SK-N-SH (cell line): ENCODE measurements around the gene KCNH3. TPM values are rescaled to one million over a fixed set of nuclear protein-coding genes. Genes with fewer than 3 reads are reported as not detected.
A peak's percentile ranks its signal among the peaks of the same experiment; 100 is the strongest.

Source experiments
- CTCF ChIA-PET: fragments of 300-600, 350-600 bp; formaldehyde crosslinking; extraction: SDS; loops from one replicate; lab custom pipeline; 2021; lab: Yijun Ruan, JAX
- POLR2A ChIA-PET: fragments of 350-600 bp; sonication (Branson Sonifier 250); formaldehyde crosslinking; extraction: SDS; loops from one replicate; lab custom pipeline; 2020; ENCODE audit warnings: antibody characterized with exemption, inconsistent platforms; lab: Yijun Ruan, JAX
- DNase-seq: peaks from one replicate; pipeline ENCODE4 v3.0.0; 2012
- H2AFZ ChIP-seq: fragments of 200-600 bp; sonication (generic); 2 replicates; pipeline ENCODE4 v1.8.1; 2016; ENCODE audit warnings: antibody characterized with exemption, mild to moderate bottlenecking, low read depth
- H3F3A ChIP-seq: fragments of 200-600 bp; sonication (generic); replicated peaks from 2 replicates; pipeline ENCODE3; 2016; ENCODE audit warnings: antibody characterized with exemption, mild to moderate bottlenecking; ENCODE audit not compliant: insufficient read depth
- H3K27ac ChIP-seq, 2 experiments: fragments of 200-500 bp in 1 of 2; fragments of 200-600 bp in 1 of 2; sonication (Bioruptor generic) in 1 of 2; sonication (generic), shearing (Covaris generic) in 1 of 2; 2 replicates each; pipeline versions ENCODE4 v1.5.1 to v1.6.1; 2014 to 2016; ENCODE audit warnings: low read depth in 2 of 2, inconsistent platforms in 1 of 2, low read length in 1 of 2, mild to moderate bottlenecking in 1 of 2, mixed read lengths in 1 of 2
- H3K27me3 ChIP-seq: fragments of 200-600 bp; sonication (generic), shearing (Covaris generic); 2 replicates; pipeline ENCODE4 v1.6.1; 2016; ENCODE audit warnings: mixed run types; ENCODE audit not compliant: insufficient read depth
- H3K36me3 ChIP-seq, 2 experiments: fragments of 200-500 bp in 1 of 2; fragments of 200-600 bp in 1 of 2; sonication (Bioruptor generic) in 1 of 2; sonication (generic) in 1 of 2; replicated peaks in 1 of 2; 2 replicates each; pipeline versions ENCODE3 to v1.5.1; 2014 to 2016; ENCODE audit warnings: low read length in 1 of 2, mild to moderate bottlenecking in 1 of 2; ENCODE audit not compliant: insufficient read depth in 2 of 2, control insufficient read depth in 1 of 2
- H3K4me1 ChIP-seq, 2 experiments: fragments of 200-500 bp in 1 of 2; fragments of 200-600 bp in 1 of 2; sonication (Bioruptor generic) in 1 of 2; sonication (generic), shearing (Covaris generic) in 1 of 2; 2 replicates each; pipeline versions ENCODE4 v1.5.1 to v1.6.1; 2014 to 2016; ENCODE audit warnings: low read depth in 1 of 2, low read length in 1 of 2, mixed run types in 1 of 2; ENCODE audit not compliant: insufficient read depth in 2 of 2, control insufficient read depth in 1 of 2
- H3K4me2 ChIP-seq: fragments of 200-600 bp; sonication (generic), shearing (Covaris generic); 2 replicates; pipeline ENCODE4 v1.6.1; 2017; ENCODE audit warnings: mixed run types
- H3K4me3 ChIP-seq, 2 experiments: fragments of 200-500 bp in 1 of 2; fragments of 200-600 bp in 1 of 2; sonication (Bioruptor generic) in 1 of 2; sonication (generic), shearing (Covaris generic) in 1 of 2; 2 replicates each; pipeline versions ENCODE4 v1.5.1 to v1.8.1; 2014 to 2016; ENCODE audit warnings: low read depth in 2 of 2, inconsistent platforms in 1 of 2, low read length in 1 of 2, mild to moderate bottlenecking in 1 of 2, mixed read lengths in 1 of 2, moderate library complexity in 1 of 2
- H3K79me2 ChIP-seq: fragments of 200-600 bp; sonication (generic); 2 replicates; pipeline ENCODE4 v1.8.1; 2017; ENCODE audit warnings: mild to moderate bottlenecking; ENCODE audit not compliant: insufficient read depth
- H3K9ac ChIP-seq: fragments of 200-600 bp; sonication (generic); 2 replicates; pipeline ENCODE4 v1.6.1; 2017; ENCODE audit warnings: mixed run types
- H3K9me2 ChIP-seq: fragments of 200-600 bp; sonication (generic); 2 replicates; pipeline ENCODE4 v1.6.1; 2017; ENCODE audit warnings: mixed run types
- H3K9me3 ChIP-seq: fragments of 200-600 bp; sonication (generic); 2 replicates; pipeline ENCODE4 v1.6.1; 2017; ENCODE audit warnings: mixed run types, mild to moderate bottlenecking, moderate library complexity
- H4K20me1 ChIP-seq: fragments of 200-600 bp; sonication (generic); 2 replicates; pipeline ENCODE4 v1.6.1; 2017; ENCODE audit warnings: mild to moderate bottlenecking, mixed run types; ENCODE audit not compliant: insufficient read depth
- EZH2phosphoT487 ChIP-seq: fragments of 200-600 bp; sonication (generic); IDR thresholded peaks from 2 replicates; pipeline ENCODE4 v1.6.1; 2017; ENCODE audit warnings: low read depth, mixed run types, mild to moderate bottlenecking, antibody characterized with exemption, moderate library complexity, borderline replicate concordance
- FOXJ3 ChIP-seq: sonication (generic); formaldehyde crosslinking; IDR thresholded peaks from 2 replicates; pipeline ENCODE4 v1.5.1; 2020; ENCODE audit warnings: mild to moderate bottlenecking, missing genetic modification reagents
- GATA2 ChIP-seq: sonication (generic); formaldehyde crosslinking; IDR thresholded peaks from 2 replicates; pipeline ENCODE4 v1.5.0; 2020; ENCODE audit warnings: mild to moderate bottlenecking, missing genetic modification reagents
- JUND ChIP-seq: IDR thresholded peaks from 2 replicates; pipeline ENCODE4 v1.4.0; 2012
- MEF2A ChIP-seq: IDR thresholded peaks from 2 replicates; pipeline ENCODE4 v1.4.0; 2012; ENCODE audit warnings: low read depth, borderline replicate concordance
- NFIC ChIP-seq: IDR thresholded peaks from 2 replicates; pipeline ENCODE4 v1.4.0; 2012; ENCODE audit warnings: borderline replicate concordance
- NRF1 ChIP-seq: IDR thresholded peaks from 2 replicates; pipeline ENCODE4 v1.6.1; 2012; ENCODE audit warnings: low read depth, mild to moderate bottlenecking, low read length
- POLR2AphosphoS5 ChIP-seq: IDR thresholded peaks from 2 replicates; pipeline ENCODE4 v1.6.1; 2012; ENCODE audit warnings: low read depth, low read length
- RAD21 ChIP-seq: IDR thresholded peaks from 2 replicates; pipeline ENCODE4 v1.6.1; 2012; ENCODE audit warnings: mild to moderate bottlenecking, low read length
- RFX5 ChIP-seq: IDR thresholded peaks from 2 replicates; pipeline ENCODE4 v1.6.1; 2012; ENCODE audit warnings: mild to moderate bottlenecking, improper control_type of control experiment, low read length
- SMC3 ChIP-seq: IDR thresholded peaks from 2 replicates; pipeline ENCODE4 v1.6.1; 2012; ENCODE audit warnings: low read depth, low read length, improper control_type of control experiment
- TEAD4 ChIP-seq: IDR thresholded peaks from 2 replicates; pipeline ENCODE4 v1.4.0; 2012; ENCODE audit warnings: mild to moderate bottlenecking, borderline replicate concordance; ENCODE audit not compliant: insufficient read depth
- YY1 ChIP-seq: IDR thresholded peaks from 2 replicates; pipeline ENCODE4 v1.4.0; 2012; ENCODE audit warnings: low read depth, mild to moderate bottlenecking
- WGBS: methylation state at CpG from one replicate; pipeline ENCODE4 v1.1.6; 2017; ENCODE audit warnings: low lambda C conversion rate; 5-methylcytosine and 5-hydroxymethylcytosine counted together
- polyA plus RNA-seq, 3 experiments: library from polyadenylated mRNA; depleted of rRNA; stranded (reverse); fragments of >200 nt; gene quantifications; 2 replicates each; pipeline ENCODE4 v1.2.3, GENCODE V29; 2012
- TF ChIP-seq, protein P1 (sequence below): IDR thresholded peaks from 2 replicates; pipeline ENCODE4 v1.4.0; 2012; ENCODE audit warnings: low read depth, borderline replicate concordance
- TF ChIP-seq, protein P2 (sequence below): IDR thresholded peaks from 2 replicates; pipeline ENCODE4 v1.4.0; 2012; ENCODE audit warnings: low read depth, borderline replicate concordance
- TF ChIP-seq, protein P3 (sequence below): fragments of 200-600 bp; sonication (generic); IDR thresholded peaks from 2 replicates; pipeline ENCODE4 v1.6.1; 2017; ENCODE audit warnings: antibody characterized with exemption, mild to moderate bottlenecking, moderate library complexity

The KCNH3 gene
- polyA plus RNA-seq, 1 of the 3 experiments (the other 2 are of a cell fraction) = 3.7 TPM

DNA sequence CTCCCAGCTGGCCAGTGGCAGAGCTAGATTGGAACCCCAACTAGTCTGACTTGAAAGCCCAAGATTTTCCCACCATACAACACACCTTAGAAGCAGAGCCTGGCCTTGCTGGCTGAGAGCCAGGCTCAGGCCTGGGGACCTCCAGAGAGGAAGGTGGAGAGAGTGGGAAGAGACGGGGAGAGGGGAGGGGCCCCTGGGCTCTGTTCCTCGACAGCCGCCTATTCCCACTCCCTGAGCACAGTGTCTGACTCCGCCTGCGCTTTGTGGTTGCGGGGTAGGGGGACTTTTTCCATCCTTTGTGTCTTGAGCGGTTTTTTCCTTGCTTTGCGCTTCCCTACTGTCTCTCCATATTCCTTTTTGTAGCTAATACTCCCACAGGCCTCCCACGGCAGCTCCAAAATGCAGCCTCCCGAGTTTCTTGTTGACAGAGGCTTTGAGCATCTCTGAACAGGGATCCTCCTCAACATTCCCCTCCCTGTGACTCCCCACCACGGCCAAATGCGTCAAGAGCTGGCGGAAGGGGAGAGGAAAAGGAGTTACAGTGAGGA is 4.0 kb upstream of the KCNH3 start:
- Histone ChIP-seq H3K27ac (no peak overlapping the region; a peak in 1 of 4 replicates), H3K27me3 (no peaks in the 10 kb centered on the region), H3K9ac (no peak overlapping the region), H3K4me3 (no peak overlapping the region), H3K4me2 (no peak overlapping the region), H3K9me3 (no peaks in the 10 kb centered on the region), H2AFZ (no peak overlapping the region), H4K20me1 (no peaks in the 10 kb centered on the region), H3F3A (peaks cover 41% of the 10 kb centered on the region), H3K36me3 (peaks cover 0 to 4% of the 10 kb centered on the region in 2 experiments), H3K4me1 (peaks cover 0 to 11% of the 10 kb centered on the region in 2 experiments; a peak in 1 of 4 replicates), H3K9me2 (no peaks in the 10 kb centered on the region), H3K79me2 (no peaks in the 10 kb centered on the region)
- 87% methylated on average over 13 of the region's 13 CpGs for whole genome bisulfite sequencing
- peak; percentile 33 for DNase-seq
- TF ChIP-seq GATA2 (CRISPR knock-in tag) (no peak), POLR2AphosphoS5 (no peak), JUND (no peak), FOXJ3 (CRISPR knock-in tag) (no peak), TEAD4 (no peak), EZH2phosphoT487 (no peak), RAD21 (no peak), SMC3 (no peak), NFIC (no peak), YY1 (no peak), RFX5 (no peak), MEF2A (no peak), NRF1 (no peak)
- TF ChIP-seq, protein P1, sequence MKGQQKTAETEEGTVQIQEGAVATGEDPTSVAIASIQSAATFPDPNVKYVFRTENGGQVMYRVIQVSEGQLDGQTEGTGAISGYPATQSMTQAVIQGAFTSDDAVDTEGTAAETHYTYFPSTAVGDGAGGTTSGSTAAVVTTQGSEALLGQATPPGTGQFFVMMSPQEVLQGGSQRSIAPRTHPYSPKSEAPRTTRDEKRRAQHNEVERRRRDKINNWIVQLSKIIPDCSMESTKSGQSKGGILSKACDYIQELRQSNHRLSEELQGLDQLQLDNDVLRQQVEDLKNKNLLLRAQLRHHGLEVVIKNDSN = no peak
- TF ChIP-seq, protein P2, sequence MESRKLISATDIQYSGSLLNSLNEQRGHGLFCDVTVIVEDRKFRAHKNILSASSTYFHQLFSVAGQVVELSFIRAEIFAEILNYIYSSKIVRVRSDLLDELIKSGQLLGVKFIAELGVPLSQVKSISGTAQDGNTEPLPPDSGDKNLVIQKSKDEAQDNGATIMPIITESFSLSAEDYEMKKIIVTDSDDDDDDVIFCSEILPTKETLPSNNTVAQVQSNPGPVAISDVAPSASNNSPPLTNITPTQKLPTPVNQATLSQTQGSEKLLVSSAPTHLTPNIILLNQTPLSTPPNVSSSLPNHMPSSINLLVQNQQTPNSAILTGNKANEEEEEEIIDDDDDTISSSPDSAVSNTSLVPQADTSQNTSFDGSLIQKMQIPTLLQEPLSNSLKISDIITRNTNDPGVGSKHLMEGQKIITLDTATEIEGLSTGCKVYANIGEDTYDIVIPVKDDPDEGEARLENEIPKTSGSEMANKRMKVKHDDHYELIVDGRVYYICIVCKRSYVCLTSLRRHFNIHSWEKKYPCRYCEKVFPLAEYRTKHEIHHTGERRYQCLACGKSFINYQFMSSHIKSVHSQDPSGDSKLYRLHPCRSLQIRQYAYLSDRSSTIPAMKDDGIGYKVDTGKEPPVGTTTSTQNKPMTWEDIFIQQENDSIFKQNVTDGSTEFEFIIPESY = no peak
- TF ChIP-seq, protein P3, sequence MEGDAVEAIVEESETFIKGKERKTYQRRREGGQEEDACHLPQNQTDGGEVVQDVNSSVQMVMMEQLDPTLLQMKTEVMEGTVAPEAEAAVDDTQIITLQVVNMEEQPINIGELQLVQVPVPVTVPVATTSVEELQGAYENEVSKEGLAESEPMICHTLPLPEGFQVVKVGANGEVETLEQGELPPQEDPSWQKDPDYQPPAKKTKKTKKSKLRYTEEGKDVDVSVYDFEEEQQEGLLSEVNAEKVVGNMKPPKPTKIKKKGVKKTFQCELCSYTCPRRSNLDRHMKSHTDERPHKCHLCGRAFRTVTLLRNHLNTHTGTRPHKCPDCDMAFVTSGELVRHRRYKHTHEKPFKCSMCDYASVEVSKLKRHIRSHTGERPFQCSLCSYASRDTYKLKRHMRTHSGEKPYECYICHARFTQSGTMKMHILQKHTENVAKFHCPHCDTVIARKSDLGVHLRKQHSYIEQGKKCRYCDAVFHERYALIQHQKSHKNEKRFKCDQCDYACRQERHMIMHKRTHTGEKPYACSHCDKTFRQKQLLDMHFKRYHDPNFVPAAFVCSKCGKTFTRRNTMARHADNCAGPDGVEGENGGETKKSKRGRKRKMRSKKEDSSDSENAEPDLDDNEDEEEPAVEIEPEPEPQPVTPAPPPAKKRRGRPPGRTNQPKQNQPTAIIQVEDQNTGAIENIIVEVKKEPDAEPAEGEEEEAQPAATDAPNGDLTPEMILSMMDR = no peak
- ChIA-PET CTCF (interaction anchor here (0.6 to 2.9 kb wide), 4 partner anchors 21 to 177 kb away, joined by 3 to 15 read pairs (median 4); no protein-coding TSS in a partner anchor), POLR2A (no interaction called here)
